H9 (cell line): ENCODE measurements around the gene MYOM1. TPM values are rescaled to one million over a fixed set of nuclear protein-coding genes. Genes with fewer than 3 reads are reported as not detected.

Experiments
- DNase-seq: peaks from one replicate; pipeline ENCODE4 v3.0.0-alpha.2; 2017
- H2AFZ ChIP-seq: one replicate; pipeline ENCODE4 v1.6.1; 2013; ENCODE audit warnings: mild to moderate bottlenecking, low read length, control low read depth, moderate library complexity
- H2AK5ac ChIP-seq: 2 replicates; pipeline ENCODE4 v1.6.1; 2013; ENCODE audit warnings: low read length, control low read depth, mixed read lengths; ENCODE audit not compliant: insufficient read length
- H2BK120ac ChIP-seq: one replicate; pipeline ENCODE4 v1.6.1; 2013; ENCODE audit warnings: low read depth, mild to moderate bottlenecking, low read length, control low read depth, inconsistent platforms; ENCODE audit not compliant: poor library complexity, severe bottlenecking
- H2BK12ac ChIP-seq: 2 replicates; pipeline ENCODE4 v1.6.1; 2013; ENCODE audit warnings: low read length, control low read depth, mixed read lengths, low read depth; ENCODE audit not compliant: insufficient read length
- H2BK15ac ChIP-seq: 2 replicates; pipeline ENCODE4 v1.6.1; 2013; ENCODE audit warnings: low read depth, low read length, control low read depth
- H2BK20ac ChIP-seq: one replicate; pipeline ENCODE4 v1.6.1; 2013; ENCODE audit warnings: low read depth, mild to moderate bottlenecking, low read length, control low read depth, inconsistent platforms; ENCODE audit not compliant: poor library complexity, severe bottlenecking
- H2BK5ac ChIP-seq: 2 replicates; pipeline ENCODE4 v1.6.1; 2013; ENCODE audit warnings: low read length, control low read depth, mixed read lengths; ENCODE audit not compliant: insufficient read length
- H3K14ac ChIP-seq: 2 replicates; pipeline ENCODE4 v1.6.1; 2013; ENCODE audit warnings: low read length, control low read depth; ENCODE audit not compliant: insufficient read depth
- H3K18ac ChIP-seq: 2 replicates; pipeline ENCODE4 v1.6.1; 2013; ENCODE audit warnings: low read depth, mild to moderate bottlenecking, mixed read lengths, low read length, control low read depth; ENCODE audit not compliant: insufficient read length
- H3K23ac ChIP-seq: 2 replicates; pipeline ENCODE4 v1.6.1; 2013; ENCODE audit warnings: low read length, control low read depth, mixed read lengths, low read depth; ENCODE audit not compliant: insufficient read length
- H3K23me2 ChIP-seq: 2 replicates; pipeline ENCODE4 v1.6.1; 2013; ENCODE audit warnings: low read depth, mild to moderate bottlenecking, mixed read lengths, low read length, control low read depth; ENCODE audit not compliant: insufficient read length, poor library complexity, severe bottlenecking
- H3K27ac ChIP-seq: 2 replicates; pipeline ENCODE4 v1.5.1; 2013; ENCODE audit warnings: low read length, control low read depth, mixed read lengths, low read depth; ENCODE audit not compliant: insufficient read length
- H3K27me3 ChIP-seq: 2 replicates; pipeline ENCODE4 v1.6.1; 2013; ENCODE audit warnings: low read length, control low read depth, inconsistent platforms; ENCODE audit not compliant: insufficient read depth
- H3K4ac ChIP-seq: 2 replicates; pipeline ENCODE4 v1.6.1; 2013; ENCODE audit warnings: low read depth, mild to moderate bottlenecking, control low read depth, inconsistent platforms, low read length, moderate library complexity
- H3K4me1 ChIP-seq: 2 replicates; pipeline ENCODE4 v1.6.1; 2013; ENCODE audit warnings: low read length, control low read depth, inconsistent platforms; ENCODE audit not compliant: insufficient read depth
- H3K4me2 ChIP-seq: 2 replicates; pipeline ENCODE4 v1.6.1; 2013; ENCODE audit warnings: low read length, control low read depth, mixed read lengths; ENCODE audit not compliant: insufficient read length, insufficient read depth
- H3K56ac ChIP-seq: 2 replicates; pipeline ENCODE4 v1.6.1; 2013; ENCODE audit warnings: low read depth, mild to moderate bottlenecking, mixed read lengths, low read length, control low read depth; ENCODE audit not compliant: insufficient read length
- H3K79me1 ChIP-seq: 2 replicates; pipeline ENCODE4 v1.6.1; 2013; ENCODE audit warnings: low read depth, mild to moderate bottlenecking, moderate library complexity, low read length, control low read depth, inconsistent platforms; ENCODE audit not compliant: insufficient read depth, poor library complexity, severe bottlenecking
- H3K79me2 ChIP-seq: 2 replicates; pipeline ENCODE4 v1.6.1; 2013; ENCODE audit warnings: low read length, control low read depth, inconsistent platforms; ENCODE audit not compliant: insufficient read depth
- H3K9ac ChIP-seq: 2 replicates; pipeline ENCODE4 v1.6.1; 2013; ENCODE audit warnings: low read length, control low read depth, mixed read lengths; ENCODE audit not compliant: insufficient read length; ENCODE audit errors: extremely low read depth
- H3K9me3 ChIP-seq: one replicate; pipeline ENCODE4 v1.6.1; 2013; ENCODE audit warnings: low read depth, low read length, inconsistent platforms; ENCODE audit not compliant: control insufficient read depth
- H3T11ph ChIP-seq: one replicate; pipeline ENCODE4 v1.6.1; 2013; ENCODE audit warnings: mild to moderate bottlenecking, low read length, control low read depth, inconsistent platforms
- H4K20me1 ChIP-seq: one replicate; pipeline ENCODE4 v1.6.1; 2013; ENCODE audit not compliant: control insufficient read depth, insufficient read length, insufficient read depth
- H4K5ac ChIP-seq: 2 replicates; pipeline ENCODE4 v1.6.1; 2013; ENCODE audit warnings: low read depth, mild to moderate bottlenecking, mixed read lengths, low read length, control low read depth; ENCODE audit not compliant: insufficient read length
- H4K8ac ChIP-seq: replicated peaks from 2 replicates; pipeline ENCODE4 v1.6.1; 2013; ENCODE audit warnings: low read length, control low read depth, mixed read lengths, low read depth; ENCODE audit not compliant: insufficient read length
- H4K91ac ChIP-seq: 2 replicates; pipeline ENCODE4 v1.6.1; 2013; ENCODE audit warnings: low read depth, mild to moderate bottlenecking, moderate library complexity, mixed read lengths, low read length, control low read depth; ENCODE audit not compliant: insufficient read length
- H3K27ac Mint-ChIP-seq, 3 experiments: 2 replicates in 2 of 3; 3 replicates in 1 of 3; pipeline ENCODE4 v1.8.0; 2020 to 2021; ENCODE audit warnings: mixed read lengths in 3 of 3, mild to moderate bottlenecking in 1 of 3, moderate library complexity in 1 of 3
- H3K27me3 Mint-ChIP-seq: 2 replicates; pipeline ENCODE4 v1.8.0; 2021; ENCODE audit warnings: low read depth, mild to moderate bottlenecking, moderate library complexity, mixed read lengths
- H3K36me3 Mint-ChIP-seq, 3 experiments: 2 replicates in 2 of 3; 3 replicates in 1 of 3; pipeline ENCODE4 v1.8.0; 2020 to 2021; ENCODE audit warnings: low read depth in 3 of 3, mixed read lengths in 3 of 3; ENCODE audit not compliant: insufficient read depth in 1 of 3
- H3K4me1 Mint-ChIP-seq, 2 experiments: 2 replicates each; pipeline ENCODE4 v1.8.0; 2020; ENCODE audit warnings: mixed read lengths in 2 of 2
- H3K4me3 Mint-ChIP-seq, 2 experiments: 2 replicates in 1 of 2; 3 replicates in 1 of 2; pipeline ENCODE4 v1.8.0; 2020 to 2021; ENCODE audit warnings: mild to moderate bottlenecking in 2 of 2, mixed read lengths in 2 of 2, moderate library complexity in 1 of 2
- H3K9me3 Mint-ChIP-seq, 2 experiments: 2 replicates in 1 of 2; 3 replicates in 1 of 2; pipeline ENCODE4 v1.8.0; 2020; ENCODE audit warnings: mild to moderate bottlenecking in 2 of 2, mixed read lengths in 2 of 2, moderate library complexity in 1 of 2
- WGBS: extraction: QIAGEN DNeasy Blood & Tissue Kit; methylation state at CpG from one replicate; pipeline ENCODE4 v1.1.7; 2013; ENCODE audit warnings: missing lambda C conversion rate, low lambda C conversion rate, mixed read lengths; ENCODE audit not compliant: insufficient read length; ENCODE audit errors: extremely low coverage; 5-methylcytosine and 5-hydroxymethylcytosine counted together
- total RNA-seq: library from RNA; stranded (reverse); gene quantifications from 2 replicates; pipeline ENCODE4 v1.2.1, GENCODE V29; 2021
- TF ChIP-seq, protein P1 (sequence below): fragments of 200-600 bp; sonication (generic); conservative IDR thresholded peaks from 3 replicates; pipeline ENCODE4 v1.8.0; 2021; ENCODE audit warnings: antibody characterized with exemption, mild to moderate bottlenecking

The MYOM1 gene
- total RNA-seq, 1 experiment from 2014 or later, result 0.17 TPM

DNA sequence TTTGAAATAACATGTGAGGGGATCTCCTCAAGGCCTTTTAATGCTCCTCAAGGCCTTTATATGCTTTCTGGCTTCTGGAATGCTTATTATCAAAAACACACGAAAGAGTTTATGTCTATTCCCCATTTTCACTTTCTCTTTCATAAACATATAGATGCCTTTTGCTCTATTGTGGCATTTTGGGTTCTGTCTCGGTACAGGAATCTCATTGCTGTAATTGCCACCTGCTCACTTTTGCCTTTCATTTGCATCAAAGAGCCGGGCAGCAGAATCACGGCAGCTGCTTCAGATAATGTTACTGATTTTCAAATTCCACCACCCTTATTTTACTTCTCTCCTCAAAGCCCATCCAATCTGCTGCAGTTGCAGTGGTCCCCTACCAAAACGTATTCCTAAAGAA is 152.0 kb downstream of the MYOM1 start:
- Histone ChIP-seq H3K4me1 (no peaks in the 10 kb centered on the region), H2AFZ (no peak overlapping the region), H4K20me1 (no peaks in the 10 kb centered on the region), H3K23ac (no peak overlapping the region), H3K27ac (no peak overlapping the region), H2AK5ac (no peak overlapping the region), H4K8ac (no peak overlapping the region), H2BK12ac (no peak overlapping the region), H4K91ac (no peak overlapping the region), H3K14ac (no peak overlapping the region), H3K4ac (no peak overlapping the region), H3T11ph (no peak overlapping the region), H4K5ac (no peak overlapping the region), H3K79me2 (no peaks in the 10 kb centered on the region), H3K27me3 (no peaks in the 10 kb centered on the region), H3K79me1 (no peaks in the 10 kb centered on the region), H3K56ac (no peak overlapping the region), H2BK20ac (no peak overlapping the region), H3K9ac (no peak overlapping the region), H3K18ac (no peak overlapping the region), H2BK5ac (no peak overlapping the region), H3K9me3 (no peaks in the 10 kb centered on the region), H3K4me2 (no peak overlapping the region), H2BK120ac (no peak overlapping the region), H3K23me2 (no peaks in the 10 kb centered on the region), H2BK15ac (no peak overlapping the region)
- H3K4me1 Mint-ChIP-seq, result peaks cover 9 to 12% of the 10 kb centered on the region in 2 experiments
- TF ChIP-seq, protein P1, sequence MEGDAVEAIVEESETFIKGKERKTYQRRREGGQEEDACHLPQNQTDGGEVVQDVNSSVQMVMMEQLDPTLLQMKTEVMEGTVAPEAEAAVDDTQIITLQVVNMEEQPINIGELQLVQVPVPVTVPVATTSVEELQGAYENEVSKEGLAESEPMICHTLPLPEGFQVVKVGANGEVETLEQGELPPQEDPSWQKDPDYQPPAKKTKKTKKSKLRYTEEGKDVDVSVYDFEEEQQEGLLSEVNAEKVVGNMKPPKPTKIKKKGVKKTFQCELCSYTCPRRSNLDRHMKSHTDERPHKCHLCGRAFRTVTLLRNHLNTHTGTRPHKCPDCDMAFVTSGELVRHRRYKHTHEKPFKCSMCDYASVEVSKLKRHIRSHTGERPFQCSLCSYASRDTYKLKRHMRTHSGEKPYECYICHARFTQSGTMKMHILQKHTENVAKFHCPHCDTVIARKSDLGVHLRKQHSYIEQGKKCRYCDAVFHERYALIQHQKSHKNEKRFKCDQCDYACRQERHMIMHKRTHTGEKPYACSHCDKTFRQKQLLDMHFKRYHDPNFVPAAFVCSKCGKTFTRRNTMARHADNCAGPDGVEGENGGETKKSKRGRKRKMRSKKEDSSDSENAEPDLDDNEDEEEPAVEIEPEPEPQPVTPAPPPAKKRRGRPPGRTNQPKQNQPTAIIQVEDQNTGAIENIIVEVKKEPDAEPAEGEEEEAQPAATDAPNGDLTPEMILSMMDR, result no peak
- no peaks in the 10 kb centered on the region; the same call in 1 of the 2 replicates for H3K27me3 Mint-ChIP-seq
- no peaks in the 10 kb centered on the region for H3K36me3 Mint-ChIP-seq
- no CpG with 5 or more reads among the region's 5 CpGs for WGBS
- no peak for DNase-seq
- no peak overlapping the region for H3K4me3 Mint-ChIP-seq
- H3K27ac Mint-ChIP-seq, result no peak overlapping the region
- no peaks in the 10 kb centered on the region for H3K9me3 Mint-ChIP-seq
